Measurements from ENCODE around the gene STUB1.

Gene STUB1

GRCh38 chr16:652454-653305 lies 27.5 kb upstream of the STUB1 start:
- ATAC-seq (ENCODE audit: insufficient read depth, low read depth) (no peak), DNase-seq (no peak)
- Histone ChIP-seq H3K4me3 (ENCODE audit: low read depth in 1 of 2, low read length in 2 of 2) (no peak overlapping the region), H3K27me3 (ENCODE audit: insufficient read depth, low read length, poor library complexity) (no peaks in the 10 kb centered on the region), H3K36me3 (ENCODE audit: insufficient read depth, low read length) (peaks cover 68% of the 10 kb centered on the region), H3K4me2 (ENCODE audit: insufficient read depth, low read length) (no peak overlapping the region), H3K4me1 (ENCODE audit: insufficient read depth, low read length) (peaks cover 24% of the 10 kb centered on the region), H3K27ac (ENCODE audit: low read length) (no peak overlapping the region), H4K20me1 (ENCODE audit: insufficient read depth, low read length) (0 out of 2 replicates have a peak, but pooled peaks cover under 1% of the 10 kb centered on the region), H2AFZ (ENCODE audit: low read depth, low read length) (no peak overlapping the region), H3K9me3 (ENCODE audit: insufficient read depth, low read length, severe bottlenecking) (no peaks in the 10 kb centered on the region), H3K9ac (ENCODE audit: low read depth, low read length) (no peak overlapping the region), H3K79me2 (ENCODE audit: insufficient read depth, low read length) (peaks cover 32% of the 10 kb centered on the region)
- TF ChIP-seq CTCF (IDR thresholded peaks at IDR 0.05; ENCODE audit: borderline replicate concordance, extremely low read depth, low read length, poor library complexity, severe bottlenecking) (no peak), EZH2 (IDR thresholded peaks at IDR 0.05; ENCODE audit: borderline replicate concordance, low read depth, low read length, severe bottlenecking) (no peak)

DNA sequence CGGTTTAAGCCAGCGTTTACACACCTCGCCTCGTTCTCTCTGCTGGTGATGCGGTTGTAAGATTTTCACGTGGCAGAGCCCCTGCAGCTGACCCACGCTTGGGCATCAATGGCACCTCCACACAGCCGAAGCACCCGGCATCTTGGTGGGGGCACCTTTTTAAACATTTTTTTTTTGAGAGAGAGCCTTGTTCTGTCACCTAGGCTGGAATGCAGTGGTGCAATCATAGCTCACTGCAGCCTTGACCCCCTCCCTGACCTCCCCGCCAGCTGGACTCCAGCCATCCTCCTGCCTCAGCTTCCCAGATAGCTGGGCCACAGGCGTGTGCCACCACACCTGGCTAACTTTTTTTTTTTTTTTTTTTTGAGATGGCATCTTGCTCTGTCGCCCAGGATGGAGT lies 26.2 kb upstream of the STUB1 start:
- Histone ChIP-seq H3K4me2 (ENCODE audit: insufficient read depth, low read length) (no peak overlapping the region), H2AFZ (ENCODE audit: low read depth, low read length) (no peak overlapping the region), H3K27me3 (ENCODE audit: insufficient read depth, low read length, poor library complexity) (no peaks in the 10 kb centered on the region), H3K4me3 (ENCODE audit: low read depth in 1 of 2, low read length in 2 of 2) (no peak overlapping the region), H3K27ac (ENCODE audit: low read length) (no peak overlapping the region), H3K4me1 (ENCODE audit: insufficient read depth, low read length) (peaks cover 15% of the 10 kb centered on the region), H3K9ac (ENCODE audit: low read depth, low read length) (no peak overlapping the region), H3K79me2 (ENCODE audit: insufficient read depth, low read length) (peaks cover 18% of the 10 kb centered on the region), H4K20me1 (ENCODE audit: insufficient read depth, low read length) (peaks cover 8% of the 10 kb centered on the region), H3K36me3 (ENCODE audit: insufficient read depth, low read length) (peaks cover 81% of the 10 kb centered on the region), H3K9me3 (ENCODE audit: insufficient read depth, low read length, severe bottlenecking) (no peaks in the 10 kb centered on the region)
- ATAC-seq (ENCODE audit: insufficient read depth, low read depth) (no peak), DNase-seq (no peak)
- TF ChIP-seq CTCF (IDR thresholded peaks at IDR 0.05; ENCODE audit: borderline replicate concordance, extremely low read depth, low read length, poor library complexity, severe bottlenecking) = no peak
- no peak for TF ChIP-seq EZH2 (IDR thresholded peaks at IDR 0.05; ENCODE audit: borderline replicate concordance, low read depth, low read length, severe bottlenecking)

- Histone ChIP-seq H2AFZ (ENCODE audit: low read depth, low read length) (no peak overlapping the region), H3K79me2 (ENCODE audit: insufficient read depth, low read length) (no peaks in the 10 kb centered on the region), H3K4me2 (ENCODE audit: insufficient read depth, low read length) (no peak overlapping the region), H3K4me1 (ENCODE audit: insufficient read depth, low read length) (no peaks in the 10 kb centered on the region), H3K27ac (ENCODE audit: low read length) (no peak overlapping the region), H3K36me3 (ENCODE audit: insufficient read depth, low read length) (peaks cover 87% of the 10 kb centered on the region), H3K27me3 (ENCODE audit: insufficient read depth, low read length, poor library complexity) (no peaks in the 10 kb centered on the region), H4K20me1 (ENCODE audit: insufficient read depth, low read length) (peaks cover 23% of the 10 kb centered on the region), H3K9me3 (ENCODE audit: insufficient read depth, low read length, severe bottlenecking) (no peaks in the 10 kb centered on the region), H3K4me3 (ENCODE audit: low read depth in 1 of 2, low read length in 2 of 2) (no peak overlapping the region), H3K9ac (ENCODE audit: low read depth, low read length) (no peak overlapping the region)
- no peak for ATAC-seq (ENCODE audit: insufficient read depth, low read depth)
- TF ChIP-seq CTCF (IDR thresholded peaks at IDR 0.05; ENCODE audit: borderline replicate concordance, extremely low read depth, low read length, poor library complexity, severe bottlenecking) = no peak
- no peak for TF ChIP-seq EZH2 (IDR thresholded peaks at IDR 0.05; ENCODE audit: borderline replicate concordance, low read depth, low read length, severe bottlenecking)
- DNase-seq = no peak
Observed at GRCh38 chr16:657487-657886, 22.7 kb upstream of the STUB1 start.

All from DND-41 (cell line).